ENCODE data around the gene ADCY10. TPM values are rescaled to one million over a fixed set of nuclear protein-coding genes. Genes with fewer than 3 reads are reported as not detected.

ADCY10 gene
- total RNA-seq, 1 donor from 2014 or later, result 0.27 TPM

GRCh38 chr1:167955915-167956314 is 42.0 kb upstream of the ADCY10 start:
- Mint-ChIP-seq H3K27me3 (ENCODE audit: low read depth, unreplicated experiment) (no peaks in the 10 kb centered on the region), H3K36me3 (ENCODE audit: low read depth, unreplicated experiment) (peaks cover 10% of the 10 kb centered on the region), H3K4me1 (ENCODE audit: low read depth, unreplicated experiment) (peaks cover 9% of the 10 kb centered on the region), H3K4me3 (ENCODE audit: unreplicated experiment) (no peak overlapping the region), H3K27ac (ENCODE audit: unreplicated experiment) (no peak overlapping the region), H3K9me3 (ENCODE audit: unreplicated experiment) (no peaks in the 10 kb centered on the region)
- DNase-seq (ENCODE audit: low read depth) (no peak), FAIRE-seq (no peak)
- Histone ChIP-seq H3K4me1 (ENCODE audit: insufficient read depth, low read length) (no peaks in the 10 kb centered on the region), H3K9me3 (ENCODE audit: insufficient read depth, low read depth, low read length) (no peaks in the 10 kb centered on the region), H3K27me3 (ENCODE audit: insufficient read depth, low read length) (no peaks in the 10 kb centered on the region), H3K79me2 (ENCODE audit: insufficient read depth, low read length) (peaks cover 52% of the 10 kb centered on the region), H2AFZ (ENCODE audit: low read depth, low read length) (no peak overlapping the region), H3K27ac (ENCODE audit: low read depth, low read length) (no peak overlapping the region), H3K36me3 (ENCODE audit: insufficient read depth, low read length) (peaks cover 6% of the 10 kb centered on the region), H3K9ac (ENCODE audit: low read length) (no peak overlapping the region), H3K4me2 (ENCODE audit: low read length) (no peak overlapping the region), H4K20me1 (ENCODE audit: insufficient read depth, low read length) (peaks cover 29% of the 10 kb centered on the region), H3K4me3 (ENCODE audit: insufficient read depth, low read depth, low read length) (no peak overlapping the region)
- TF ChIP-seq CTCF (IDR thresholded peaks at IDR 0.05; ENCODE audit: insufficient read depth, low read depth, low read length) (no peak), EZH2 (IDR thresholded peaks at IDR 0.05; ENCODE audit: insufficient read depth, low read length) (no peak)

DNA sequence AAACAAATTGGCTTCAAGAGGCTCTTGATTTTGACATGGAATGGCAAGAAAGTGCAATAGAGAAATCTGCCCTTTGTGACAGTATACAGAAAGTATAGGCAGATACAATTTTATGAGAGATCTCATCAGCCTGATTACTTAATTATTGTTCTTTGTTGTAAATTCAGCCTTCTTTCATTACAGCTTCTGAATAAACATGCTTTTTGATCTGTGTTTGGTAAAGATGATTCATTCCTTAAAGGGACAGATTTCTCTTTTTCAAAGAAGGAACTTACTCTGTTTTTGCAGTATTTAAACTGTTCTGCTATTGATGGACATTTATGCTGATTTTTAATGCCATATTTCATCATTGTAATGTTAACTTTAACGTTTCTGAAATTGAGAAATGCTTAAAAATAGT is 36.6 kb upstream of the ADCY10 start:
- no peak overlapping the region for H3K9ac ChIP-seq (ENCODE audit: low read length)
- no peak overlapping the region for H3K27ac ChIP-seq (ENCODE audit: low read depth, low read length)
- peaks cover 60% of the 10 kb centered on the region for H3K79me2 ChIP-seq (ENCODE audit: insufficient read depth, low read length)
- Mint-ChIP-seq H3K27me3 (ENCODE audit: low read depth, unreplicated experiment) (no peaks in the 10 kb centered on the region), H3K27ac (ENCODE audit: unreplicated experiment) (no peak overlapping the region), H3K4me3 (ENCODE audit: unreplicated experiment) (no peak overlapping the region), H3K4me1 (ENCODE audit: low read depth, unreplicated experiment) (peaks cover 20% of the 10 kb centered on the region), H3K36me3 (ENCODE audit: low read depth, unreplicated experiment) (peaks cover 10% of the 10 kb centered on the region), H3K9me3 (ENCODE audit: unreplicated experiment) (no peaks in the 10 kb centered on the region)
- no peaks in the 10 kb centered on the region for H3K9me3 ChIP-seq (ENCODE audit: insufficient read depth, low read depth, low read length)
- H3K36me3 ChIP-seq (ENCODE audit: insufficient read depth, low read length), result peaks cover 6% of the 10 kb centered on the region
- no peaks in the 10 kb centered on the region for H3K4me1 ChIP-seq (ENCODE audit: insufficient read depth, low read length)
- FAIRE-seq (no peak), DNase-seq (ENCODE audit: low read depth) (no peak)
- TF ChIP-seq EZH2 (IDR thresholded peaks at IDR 0.05; ENCODE audit: insufficient read depth, low read length) (no peak), CTCF (IDR thresholded peaks at IDR 0.05; ENCODE audit: insufficient read depth, low read depth, low read length) (no peak)
- H3K27me3 ChIP-seq (ENCODE audit: insufficient read depth, low read length), result no peaks in the 10 kb centered on the region
- no peak overlapping the region for H3K4me3 ChIP-seq (ENCODE audit: insufficient read depth, low read depth, low read length)
- H4K20me1 ChIP-seq (ENCODE audit: insufficient read depth, low read length), result peaks cover 59% of the 10 kb centered on the region
- no peak overlapping the region for H3K4me2 ChIP-seq (ENCODE audit: low read length)
- no peak overlapping the region for H2AFZ ChIP-seq (ENCODE audit: low read depth, low read length)

- Histone ChIP-seq H4K20me1 (ENCODE audit: insufficient read depth, low read length) (peaks cover 67% of the 10 kb centered on the region), H2AFZ (ENCODE audit: low read depth, low read length) (no peak overlapping the region), H3K27me3 (ENCODE audit: insufficient read depth, low read length) (no peaks in the 10 kb centered on the region), H3K79me2 (ENCODE audit: insufficient read depth, low read length) (peaks cover 62% of the 10 kb centered on the region), H3K4me2 (ENCODE audit: low read length) (no peak overlapping the region), H3K27ac (ENCODE audit: low read depth, low read length) (no peak overlapping the region), H3K36me3 (ENCODE audit: insufficient read depth, low read length) (peaks cover 6% of the 10 kb centered on the region), H3K9ac (ENCODE audit: low read length) (no peak overlapping the region), H3K4me1 (ENCODE audit: insufficient read depth, low read length) (no peaks in the 10 kb centered on the region), H3K4me3 (ENCODE audit: insufficient read depth, low read depth, low read length) (no peak overlapping the region), H3K9me3 (ENCODE audit: insufficient read depth, low read depth, low read length) (no peaks in the 10 kb centered on the region)
- TF ChIP-seq CTCF (IDR thresholded peaks at IDR 0.05; ENCODE audit: insufficient read depth, low read depth, low read length) (no peak), EZH2 (IDR thresholded peaks at IDR 0.05; ENCODE audit: insufficient read depth, low read length) (no peak)
- no peak overlapping the region for H3K4me3 Mint-ChIP-seq (ENCODE audit: unreplicated experiment)
- H3K9me3 Mint-ChIP-seq (ENCODE audit: unreplicated experiment), result no peaks in the 10 kb centered on the region
- DNase-seq (ENCODE audit: low read depth) (no peak), FAIRE-seq (no peak)
- H3K27ac Mint-ChIP-seq (ENCODE audit: unreplicated experiment), result no peak overlapping the region
- H3K36me3 Mint-ChIP-seq (ENCODE audit: low read depth, unreplicated experiment), result peaks cover 7% of the 10 kb centered on the region
- H3K4me1 Mint-ChIP-seq (ENCODE audit: low read depth, unreplicated experiment), result peaks cover 20% of the 10 kb centered on the region
- H3K27me3 Mint-ChIP-seq (ENCODE audit: low read depth, unreplicated experiment), result no peaks in the 10 kb centered on the region
Observed at GRCh38 chr1:167949785-167950184, 35.9 kb upstream of the ADCY10 start.
